Mammary epithelial cell (primary cell): ENCODE data around the gene FASTK.
A peak's percentile ranks its signal among the peaks of the same experiment; 100 is the strongest.

Source experiments
- CTCF ChIP-seq, 2 donors: IDR thresholded peaks in 1 of 2; conservative IDR thresholded peaks in 1 of 2; 2 replicates each; pipeline ENCODE4 v1.5.1; 2011 to 2012; ENCODE audit warnings: inconsistent platforms in 2 of 2, low read length in 2 of 2, mild to moderate bottlenecking in 2 of 2, control low read depth in 1 of 2, low read depth in 1 of 2; ENCODE audit not compliant: insufficient read depth in 1 of 2; ENCODE audit errors: extremely low read depth in 1 of 2
- EZH2 ChIP-seq: IDR thresholded peaks from 2 replicates; pipeline ENCODE4 v1.6.1; 2012; ENCODE audit warnings: low read length, inconsistent platforms, borderline replicate concordance

DNA sequence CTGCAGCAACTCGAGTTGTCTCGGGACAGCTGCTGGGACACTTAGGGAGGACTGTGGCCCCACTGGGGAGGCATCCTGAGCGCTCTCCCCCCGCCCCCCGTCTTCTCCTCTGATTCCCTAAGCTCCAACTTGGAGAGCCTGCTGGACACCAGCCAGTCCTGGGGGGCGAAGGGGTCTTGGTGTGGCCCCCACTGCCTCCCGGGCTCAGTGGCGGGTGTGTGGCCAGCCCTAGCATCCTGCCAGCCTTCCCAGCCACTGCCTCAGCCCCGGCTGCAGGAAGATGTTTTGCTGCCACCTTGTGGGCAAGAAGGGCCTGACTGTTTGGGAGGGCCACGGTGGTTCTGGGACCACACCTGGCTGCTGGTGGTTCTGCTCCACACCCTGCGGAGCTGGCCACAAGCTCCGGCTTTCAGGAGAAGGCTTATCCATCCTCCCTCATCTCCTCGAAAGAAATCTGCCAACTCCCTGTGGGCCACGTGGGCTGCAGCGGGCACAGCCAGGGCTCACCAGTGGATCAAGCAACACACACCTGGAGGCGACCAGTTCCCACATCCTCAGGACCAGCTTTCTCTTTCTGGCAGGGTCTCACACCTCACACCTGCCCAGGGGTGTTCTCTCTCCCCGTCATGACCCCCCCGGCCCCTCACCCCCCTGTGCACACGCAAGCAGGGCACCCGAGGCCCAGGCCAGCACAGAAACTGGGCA lies 30.5 kb upstream of the FASTK start:
- peak; percentile 75 to 89 for TF ChIP-seq CTCF (conservative IDR thresholded peaks at IDR 0.05 in 1 of 2, IDR thresholded peaks at IDR 0.05 in 1 of 2; ENCODE audit: extremely low read depth in 1 of 2, insufficient read depth in 1 of 2, low read depth in 1 of 2, low read length in 2 of 2)
- TF ChIP-seq EZH2: no peak
